Activated CD4-positive, alpha-beta memory T cell treated with anti-CD3 and anti-CD28 coated beads for 36 hours (primary cell): ENCODE results near the gene ESYT3. TPM values are rescaled to one million over a fixed set of nuclear protein-coding genes. Genes with fewer than 3 reads are reported as not detected.
A peak's percentile ranks its signal among the peaks of the same experiment; 100 is the strongest.

Source experiments
- CTCF ChIA-PET: fragments of 350-600 bp; sonication (Branson Sonifier 250); formaldehyde crosslinking; loops from one replicate; lab custom pipeline; 2021; ENCODE audit warnings: antibody characterized with exemption, inconsistent platforms; lab: Charles Lee
- POLR2A ChIA-PET: fragments of 350-600 bp; sonication (Branson Sonifier 250); formaldehyde crosslinking; loops from one replicate; lab custom pipeline; 2021; ENCODE audit warnings: antibody characterized with exemption; lab: Charles Lee
- DNase-seq: peaks from one replicate; pipeline ENCODE4 v3.0.0-alpha.2; 2020
- H3K27ac Mint-ChIP-seq: one replicate; pipeline ENCODE4 v1.8.0; 2021; ENCODE audit warnings: mixed read lengths
- H3K27me3 Mint-ChIP-seq: one replicate; pipeline ENCODE4 v1.8.0; 2021; ENCODE audit warnings: mixed read lengths
- H3K36me3 Mint-ChIP-seq: one replicate; pipeline ENCODE4 v1.8.0; 2021; ENCODE audit warnings: mixed read lengths
- H3K4me1 Mint-ChIP-seq: one replicate; pipeline ENCODE4 v1.8.0; 2021; ENCODE audit warnings: low read depth, mixed read lengths
- H3K4me3 Mint-ChIP-seq: one replicate; pipeline ENCODE4 v1.8.0; 2021; ENCODE audit warnings: mild to moderate bottlenecking, mixed read lengths
- H3K9me3 Mint-ChIP-seq: one replicate; pipeline ENCODE4 v1.8.0; 2021; ENCODE audit warnings: mixed read lengths
- intact Hi-C: fragments of 100-400 bp; cut with micrococcal nuclease; formaldehyde crosslinking; loops from one replicate; pipeline ENCODE4 v1.15.1; 2023
- total RNA-seq, 2 experiments: library from RNA; stranded (reverse); gene quantifications; one replicate each; pipeline ENCODE4 v1.2.3, GENCODE V29; 2021

Gene ESYT3, protein sequence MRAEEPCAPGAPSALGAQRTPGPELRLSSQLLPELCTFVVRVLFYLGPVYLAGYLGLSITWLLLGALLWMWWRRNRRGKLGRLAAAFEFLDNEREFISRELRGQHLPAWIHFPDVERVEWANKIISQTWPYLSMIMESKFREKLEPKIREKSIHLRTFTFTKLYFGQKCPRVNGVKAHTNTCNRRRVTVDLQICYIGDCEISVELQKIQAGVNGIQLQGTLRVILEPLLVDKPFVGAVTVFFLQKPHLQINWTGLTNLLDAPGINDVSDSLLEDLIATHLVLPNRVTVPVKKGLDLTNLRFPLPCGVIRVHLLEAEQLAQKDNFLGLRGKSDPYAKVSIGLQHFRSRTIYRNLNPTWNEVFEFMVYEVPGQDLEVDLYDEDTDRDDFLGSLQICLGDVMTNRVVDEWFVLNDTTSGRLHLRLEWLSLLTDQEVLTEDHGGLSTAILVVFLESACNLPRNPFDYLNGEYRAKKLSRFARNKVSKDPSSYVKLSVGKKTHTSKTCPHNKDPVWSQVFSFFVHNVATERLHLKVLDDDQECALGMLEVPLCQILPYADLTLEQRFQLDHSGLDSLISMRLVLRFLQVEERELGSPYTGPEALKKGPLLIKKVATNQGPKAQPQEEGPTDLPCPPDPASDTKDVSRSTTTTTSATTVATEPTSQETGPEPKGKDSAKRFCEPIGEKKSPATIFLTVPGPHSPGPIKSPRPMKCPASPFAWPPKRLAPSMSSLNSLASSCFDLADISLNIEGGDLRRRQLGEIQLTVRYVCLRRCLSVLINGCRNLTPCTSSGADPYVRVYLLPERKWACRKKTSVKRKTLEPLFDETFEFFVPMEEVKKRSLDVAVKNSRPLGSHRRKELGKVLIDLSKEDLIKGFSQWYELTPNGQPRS
- under 1 TPM; 0.17 to 0.19 TPM for total RNA-seq

DNA sequence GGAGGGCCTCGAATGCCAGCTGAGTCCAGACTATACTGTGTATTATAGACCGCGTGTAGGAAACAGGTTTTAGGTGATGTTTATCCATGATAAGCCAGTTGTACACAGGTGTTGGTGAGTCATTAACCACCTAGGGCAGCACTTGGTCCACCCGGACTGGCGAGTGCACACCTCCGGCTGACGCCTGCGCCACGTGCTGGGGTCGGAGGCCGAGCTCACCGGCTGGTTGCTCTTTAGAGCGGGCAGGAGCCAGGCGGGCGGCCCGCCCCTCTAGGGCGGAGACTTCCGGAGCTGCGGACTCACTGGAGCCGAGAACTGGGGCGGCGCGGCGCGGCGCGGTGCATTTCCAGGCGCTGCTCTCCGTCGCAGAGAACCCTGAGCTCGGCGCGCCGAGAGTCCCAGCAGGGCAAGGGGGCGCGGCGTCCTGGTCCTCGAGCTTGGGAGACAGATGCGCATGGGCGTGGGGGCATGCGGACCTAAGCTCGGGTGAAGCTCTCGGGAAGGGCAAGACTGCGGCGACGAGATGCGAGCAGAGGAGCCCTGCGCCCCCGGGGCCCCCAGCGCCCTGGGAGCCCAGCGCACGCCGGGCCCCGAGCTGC, at the start of gene ESYT3:
ESYT3 (plus strand) TSS at position 341 of the 599 bp plus-strand sequence; CDS start at position 524, 183 bp downstream.
- Mint-ChIP-seq H3K4me3 (peak within 1 kb of the TSS; percentile 69), H3K36me3 (no peaks in the 10 kb centered on the region), H3K27me3 (peaks cover 47% of the 10 kb centered on the region), H3K4me1 (peaks cover 10% of the 10 kb centered on the region), H3K9me3 (no peaks in the 10 kb centered on the region), H3K27ac (no peak within 1 kb of the TSS)
- ChIA-PET CTCF (interaction anchor here (0.7 to 3.3 kb wide), 5 partner anchors 17 to 481 kb away, joined by 3 to 24 read pairs (median 5); no protein-coding TSS in a partner anchor), POLR2A (interaction anchor here (0.8 to 1.3 kb wide), 3 partner anchors 160 to 400 kb away, joined by 3 to 6 read pairs (median 3); partner anchors contain the start of genes ARMC8, CEP70 and PIK3CB)
- peak; percentile 80 for DNase-seq
- intact Hi-C loops: loop anchor here (5.0 kb wide), 2 partner anchors 158 to 503 kb away; partner anchors contain the start of gene CEP70

DNA sequence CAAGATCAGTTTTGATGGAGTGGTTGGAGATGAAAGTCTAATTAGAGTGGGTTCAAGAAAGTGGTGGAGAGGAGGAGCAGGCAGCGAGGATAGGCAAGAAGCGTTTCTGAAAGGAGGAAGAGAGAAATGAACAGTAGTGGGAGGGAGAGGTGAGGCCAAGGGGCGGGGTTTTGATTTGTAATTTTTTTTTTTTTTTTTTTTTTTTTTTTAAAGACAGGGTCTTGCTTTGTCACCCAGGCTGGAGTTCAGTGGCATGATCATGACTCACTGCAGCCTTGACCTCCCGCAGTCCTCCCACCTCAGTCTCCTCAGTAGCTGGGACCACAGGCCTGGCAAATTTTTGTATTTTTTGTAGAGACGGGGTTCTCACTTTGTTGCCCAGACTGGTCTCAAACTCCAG, 49.4 kb upstream of the ESYT3 start:
- no peak overlapping the region for H3K27ac Mint-ChIP-seq
- intact Hi-C loops: no loop called here
- CTCF ChIA-PET: interaction anchor here (0.6 kb wide), 1 partner anchor 223 kb away, joined by 3 read pairs; the partner anchor contains the start of gene FAIM
- POLR2A ChIA-PET: no interaction called here
- DNase-seq: no peak
- H3K4me3 Mint-ChIP-seq: no peak overlapping the region
- no peaks in the 10 kb centered on the region for H3K4me1 Mint-ChIP-seq
- H3K9me3 Mint-ChIP-seq: no peaks in the 10 kb centered on the region
- H3K36me3 Mint-ChIP-seq: no peaks in the 10 kb centered on the region
- H3K27me3 Mint-ChIP-seq: peaks cover 4% of the 10 kb centered on the region

DNA sequence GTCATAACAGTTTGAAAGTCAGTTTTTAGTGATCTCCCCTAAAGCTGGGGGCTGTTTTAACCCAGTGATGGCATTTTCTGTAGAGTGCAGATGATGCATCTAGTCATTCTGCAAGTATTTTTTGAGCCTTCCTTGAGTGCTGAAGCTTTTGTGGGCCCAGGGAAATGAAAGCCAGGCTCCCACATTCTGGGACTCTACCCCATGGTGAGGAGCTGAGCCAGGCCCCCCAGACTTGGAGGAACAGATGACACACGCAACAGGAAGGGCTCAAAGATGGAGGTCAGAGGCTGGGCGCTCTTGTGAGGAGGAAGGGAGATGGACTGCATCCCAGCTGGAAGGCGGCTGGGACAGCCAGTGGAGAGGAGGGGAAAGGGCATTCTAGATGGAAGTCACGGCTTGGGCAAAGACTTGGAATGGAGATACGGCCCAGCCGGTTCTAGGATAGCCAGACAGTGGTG, 45.2 kb upstream of the ESYT3 start:
- no peaks in the 10 kb centered on the region for H3K9me3 Mint-ChIP-seq
- H3K27ac Mint-ChIP-seq: no peak overlapping the region
- CTCF ChIA-PET: no interaction called here
- no peak for DNase-seq
- H3K36me3 Mint-ChIP-seq: no peaks in the 10 kb centered on the region
- H3K27me3 Mint-ChIP-seq: peaks cover 4% of the 10 kb centered on the region
- no peaks in the 10 kb centered on the region for H3K4me1 Mint-ChIP-seq
- no peak overlapping the region for H3K4me3 Mint-ChIP-seq
- intact Hi-C loops: no loop called here
- POLR2A ChIA-PET: no interaction called here

DNA sequence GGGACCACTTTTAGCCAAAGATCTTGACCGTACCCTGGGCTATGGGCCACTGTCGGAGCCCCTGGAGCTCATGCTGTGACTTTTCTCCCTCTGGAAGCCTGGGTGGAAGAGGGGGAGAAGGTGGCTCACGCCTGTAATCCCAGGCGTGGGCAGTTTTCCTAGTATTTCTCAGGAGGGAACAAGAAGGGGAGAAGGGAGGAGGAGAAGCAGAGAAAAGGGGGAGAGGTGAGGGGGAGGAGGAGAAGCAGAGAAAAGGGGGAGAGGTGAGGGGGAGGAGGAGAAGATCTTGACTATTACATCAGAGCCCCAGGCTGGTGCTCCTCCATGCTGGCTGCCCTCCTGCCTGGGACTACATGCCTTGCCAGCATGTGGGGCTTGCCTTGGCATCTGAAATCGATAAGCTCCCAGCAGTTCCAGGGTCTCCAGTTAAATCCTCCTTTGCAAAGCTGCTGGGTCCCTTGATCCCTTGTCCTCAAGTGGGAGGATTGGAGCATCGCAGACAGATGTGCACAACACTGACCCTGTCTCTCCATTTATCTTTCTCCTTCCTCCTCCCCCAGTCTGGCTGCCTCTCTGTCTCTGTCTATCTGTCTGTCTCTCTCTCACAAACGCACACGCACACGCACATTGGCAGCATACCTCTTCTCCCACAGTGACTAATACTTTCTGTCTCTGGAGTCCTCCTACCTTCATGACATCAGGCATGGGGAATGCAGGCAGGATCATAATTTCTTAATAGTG, 44.4 kb upstream of the ESYT3 start:
- no peaks in the 10 kb centered on the region for H3K36me3 Mint-ChIP-seq
- peaks cover 4% of the 10 kb centered on the region for H3K27me3 Mint-ChIP-seq
- ChIA-PET POLR2A (no interaction called here), CTCF (interaction anchor here (1.0 kb wide), 1 partner anchor 28 kb away, joined by 3 read pairs; no protein-coding TSS in a partner anchor)
- no peaks in the 10 kb centered on the region for H3K9me3 Mint-ChIP-seq
- intact Hi-C loops: no loop called here
- H3K4me1 Mint-ChIP-seq: no peaks in the 10 kb centered on the region
- H3K27ac Mint-ChIP-seq: no peak overlapping the region
- H3K4me3 Mint-ChIP-seq: no peak overlapping the region
- no peak for DNase-seq

DNA sequence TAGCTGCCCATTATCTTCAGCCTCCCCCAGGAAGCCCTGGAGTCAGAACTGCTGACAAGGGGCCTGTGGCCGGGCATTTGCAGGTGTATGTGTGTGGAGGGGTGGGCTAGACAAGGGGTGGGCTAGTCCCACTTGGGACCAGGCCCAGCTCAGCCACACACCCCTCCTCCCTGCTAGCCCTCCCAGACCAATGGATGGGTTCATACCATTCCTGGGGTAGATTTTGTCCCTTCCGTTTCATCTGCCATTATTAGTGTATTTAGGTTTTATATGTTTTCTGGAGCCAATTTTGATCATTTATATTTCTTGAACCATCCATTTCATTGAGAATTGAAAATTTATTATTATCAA, 43.9 kb upstream of the ESYT3 start:
- POLR2A ChIA-PET: no interaction called here
- Mint-ChIP-seq H3K4me3 (no peak overlapping the region), H3K4me1 (no peaks in the 10 kb centered on the region), H3K27ac (no peak overlapping the region), H3K27me3 (peaks cover 4% of the 10 kb centered on the region), H3K36me3 (no peaks in the 10 kb centered on the region), H3K9me3 (no peaks in the 10 kb centered on the region)
- CTCF ChIA-PET: interaction anchor here (1.0 kb wide), 1 partner anchor 27 kb away, joined by 3 read pairs; no protein-coding TSS in a partner anchor
- no peak for DNase-seq
- intact Hi-C loops: no loop called here

DNA sequence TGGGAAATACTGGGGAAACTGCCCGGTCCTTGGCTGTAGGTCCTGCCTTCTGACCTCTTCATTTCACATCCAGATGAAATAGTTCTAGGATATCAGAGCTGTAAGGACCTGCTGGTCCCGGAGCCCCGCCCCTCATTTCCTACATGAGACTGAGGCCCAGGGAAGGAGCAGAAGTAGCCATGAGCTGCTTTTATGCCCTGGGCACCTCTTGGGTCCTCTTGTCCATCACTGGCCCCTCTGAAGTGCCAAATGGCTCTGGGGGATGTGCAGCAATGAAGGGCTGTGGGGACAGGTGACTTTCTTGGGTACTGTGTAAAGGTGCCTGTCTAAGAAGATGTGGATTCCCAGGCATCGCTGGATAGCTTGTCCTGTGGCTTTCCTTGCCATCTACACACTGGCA, 40.3 kb upstream of the ESYT3 start:
- Mint-ChIP-seq H3K36me3 (no peaks in the 10 kb centered on the region), H3K4me3 (no peak overlapping the region), H3K9me3 (no peaks in the 10 kb centered on the region), H3K4me1 (no peaks in the 10 kb centered on the region), H3K27ac (no peak overlapping the region), H3K27me3 (peaks cover 2% of the 10 kb centered on the region)
- CTCF ChIA-PET: interaction anchor here (0.6 kb wide), 1 partner anchor 9 kb away, joined by 3 read pairs; no protein-coding TSS in a partner anchor
- no peak for DNase-seq
- intact Hi-C loops: no loop called here
- POLR2A ChIA-PET: no interaction called here

DNA sequence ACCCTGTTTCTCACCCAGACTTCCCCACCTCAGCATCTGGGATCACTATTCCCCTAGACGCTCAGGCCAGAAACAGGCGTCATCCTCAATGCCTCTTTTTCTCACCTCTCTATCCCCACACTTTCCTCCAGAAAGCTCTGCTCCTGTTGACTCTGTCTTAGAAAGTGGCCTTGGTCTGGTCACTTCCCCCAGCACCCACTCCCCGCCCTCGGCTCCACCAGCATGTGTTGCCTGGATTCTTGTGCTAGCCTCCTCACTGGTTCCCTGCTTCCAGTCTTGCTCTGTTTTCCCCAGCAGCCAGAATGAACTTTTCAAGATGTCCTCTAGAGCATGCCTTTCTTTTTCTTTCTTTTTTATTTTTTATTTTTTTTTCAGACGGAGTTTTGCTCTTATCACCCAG, 39.7 kb upstream of the ESYT3 start:
- no peaks in the 10 kb centered on the region for H3K4me1 Mint-ChIP-seq
- CTCF ChIA-PET: no interaction called here
- no peak overlapping the region for H3K27ac Mint-ChIP-seq
- H3K36me3 Mint-ChIP-seq: no peaks in the 10 kb centered on the region
- no peaks in the 10 kb centered on the region for H3K9me3 Mint-ChIP-seq
- POLR2A ChIA-PET: no interaction called here
- no peak for DNase-seq
- intact Hi-C loops: no loop called here
- H3K27me3 Mint-ChIP-seq: no peaks in the 10 kb centered on the region
- no peak overlapping the region for H3K4me3 Mint-ChIP-seq

DNA sequence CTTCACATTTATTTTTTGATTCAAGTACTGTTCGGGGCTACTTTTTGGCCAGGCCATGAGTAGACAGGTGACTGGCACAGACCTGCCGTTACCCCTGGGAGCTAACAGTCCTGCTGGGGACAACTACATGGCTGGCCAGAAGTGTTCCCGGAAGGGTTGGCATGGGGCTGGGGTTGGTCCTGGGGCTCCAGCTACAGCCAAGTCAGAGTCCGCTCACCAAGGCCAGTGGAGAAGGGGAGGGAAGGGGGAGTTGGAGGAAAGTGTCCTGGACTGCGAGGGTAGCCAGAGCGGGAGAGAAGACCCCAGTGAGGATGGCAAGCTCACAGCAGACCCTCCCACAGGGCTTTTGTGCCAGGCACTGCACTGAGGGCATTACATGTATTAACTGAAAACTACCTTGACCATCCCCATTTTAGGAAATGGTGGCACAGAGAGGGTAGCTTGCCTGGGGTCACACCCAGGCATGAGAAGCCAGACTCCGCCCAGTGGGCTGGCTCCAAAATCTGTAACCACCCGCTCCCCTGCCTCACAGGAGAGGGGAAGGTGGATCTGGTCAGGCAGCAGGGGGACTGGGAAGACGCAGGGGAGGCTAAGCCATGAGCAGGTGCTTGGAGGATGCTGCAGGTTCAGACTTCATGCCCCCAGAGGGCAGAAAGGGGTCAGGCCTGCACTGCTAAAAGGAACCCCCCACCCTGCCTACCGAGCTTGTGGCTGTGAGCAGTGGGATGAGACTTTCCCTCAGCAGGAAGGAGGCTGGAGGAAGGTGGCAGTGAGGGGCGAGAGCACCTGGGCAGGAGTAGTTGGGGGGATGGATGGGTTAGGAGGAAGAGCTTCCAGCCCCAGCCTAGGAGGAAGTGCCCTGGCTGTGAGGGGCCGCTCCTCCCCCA, 38.3 kb upstream of the ESYT3 start:
- H3K36me3 Mint-ChIP-seq: no peaks in the 10 kb centered on the region
- no peak overlapping the region for H3K4me3 Mint-ChIP-seq
- no peaks in the 10 kb centered on the region for H3K27me3 Mint-ChIP-seq
- no peak for DNase-seq
- intact Hi-C loops: no loop called here
- no peaks in the 10 kb centered on the region for H3K4me1 Mint-ChIP-seq
- ChIA-PET CTCF (interaction anchor here (0.7 to 1.3 kb wide), 4 partner anchors 20 to 215 kb away, joined by 3 to 4 read pairs (median 3); no protein-coding TSS in a partner anchor), POLR2A (no interaction called here)
- no peak overlapping the region for H3K27ac Mint-ChIP-seq
- no peaks in the 10 kb centered on the region for H3K9me3 Mint-ChIP-seq

DNA sequence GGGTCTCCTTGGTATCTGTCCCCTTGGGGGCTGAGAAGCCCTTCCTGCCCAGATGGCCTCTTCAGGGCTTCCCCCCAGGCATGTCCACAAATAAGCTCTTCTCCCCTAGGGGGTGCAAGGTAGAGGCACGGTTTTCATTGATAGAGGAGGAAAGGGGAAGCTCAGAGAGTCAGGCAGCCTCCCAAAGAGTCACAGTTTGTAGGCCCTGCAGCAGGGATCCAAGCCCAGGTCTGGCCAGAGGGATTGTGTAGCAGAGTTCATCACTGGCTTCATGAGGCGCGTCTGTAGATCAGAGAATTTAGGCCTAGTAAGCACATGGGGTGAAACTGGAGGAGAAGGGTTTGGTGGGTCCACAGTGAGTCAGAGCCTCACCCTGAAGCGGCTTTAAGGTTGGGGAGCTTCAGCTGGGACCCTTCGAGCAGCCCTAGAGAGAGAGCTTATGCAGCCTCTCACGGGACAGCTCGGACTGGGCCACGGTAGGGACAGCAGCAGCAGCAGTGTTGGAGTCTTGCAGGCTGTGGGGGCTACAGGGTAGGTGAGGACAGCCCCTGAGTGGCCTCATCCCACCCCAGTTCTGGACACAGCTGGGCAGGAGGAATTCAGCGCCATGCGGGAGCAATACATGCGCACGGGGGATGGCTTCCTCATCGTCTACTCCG, 37.5 kb upstream of the ESYT3 start:
- CTCF ChIA-PET: interaction anchor here (0.7 to 1.6 kb wide), 5 partner anchors 19 to 216 kb away, joined by 3 to 4 read pairs (median 3); no protein-coding TSS in a partner anchor
- Mint-ChIP-seq H3K9me3 (no peaks in the 10 kb centered on the region), H3K4me1 (no peaks in the 10 kb centered on the region), H3K4me3 (no peak overlapping the region), H3K27ac (no peak overlapping the region), H3K27me3 (no peaks in the 10 kb centered on the region), H3K36me3 (no peaks in the 10 kb centered on the region)
- no peak for DNase-seq
- intact Hi-C loops: no loop called here
- POLR2A ChIA-PET: no interaction called here

DNA sequence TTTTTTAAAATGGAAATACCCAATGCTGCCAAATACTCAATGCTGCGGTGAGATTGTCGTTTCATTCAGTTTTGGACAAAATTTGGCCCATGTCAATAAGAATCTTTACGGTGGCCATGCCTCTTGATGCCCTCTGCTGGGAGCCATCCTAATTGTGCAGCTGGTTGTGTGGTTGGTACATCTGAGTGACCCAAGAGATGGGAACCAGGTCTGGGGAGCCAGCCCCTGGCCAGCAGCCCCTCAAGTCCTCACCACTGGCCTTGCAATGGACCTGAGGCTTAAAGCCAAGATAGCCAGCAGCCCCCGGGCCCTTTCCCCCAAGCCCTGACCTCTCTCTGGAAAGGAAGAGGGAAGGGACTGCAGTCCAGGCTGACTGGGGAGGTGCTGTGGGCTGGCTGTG, 36.4 kb upstream of the ESYT3 start:
- ChIA-PET CTCF (interaction anchor here (0.9 to 1.6 kb wide), 2 partner anchors 21 to 66 kb away, joined by 3 to 4 read pairs; no protein-coding TSS in a partner anchor), POLR2A (no interaction called here)
- Mint-ChIP-seq H3K4me3 (no peak overlapping the region), H3K4me1 (no peaks in the 10 kb centered on the region), H3K36me3 (no peaks in the 10 kb centered on the region), H3K27me3 (no peaks in the 10 kb centered on the region), H3K9me3 (no peaks in the 10 kb centered on the region), H3K27ac (no peak overlapping the region)
- no peak for DNase-seq
- intact Hi-C loops: no loop called here
